GM19324 (cell line): ENCODE measurements around the gene HCFC1R1.
"Not testable (repeated sequence)": the region's sequence is repeated elsewhere in the genome, so short reads cannot be mapped to it uniquely, and the experiment has no call there.

Source experiments
- ATAC-seq: cut with Tn5 transposase; IDR thresholded peaks from one replicate; pipeline ENCODE4 v1.9.1; 2021; ENCODE audit warnings: mild to moderate bottlenecking, moderate library complexity; ENCODE audit not compliant: unreplicated experiment, low FRiP score

HCFC1R1 gene

GRCh38 chr16:3023669-3024478 is at the start of gene HCFC1R1, which contains the start of gene THOC6:
HCFC1R1 (minus strand) TSS chr16:3023942; CDS start chr16:3023941, 1 bp downstream.
THOC6 (plus strand) TSS chr16:3024035; CDS start chr16:3024327, 292 bp downstream.
- peak; percentile 71 for ATAC-seq

DNA sequence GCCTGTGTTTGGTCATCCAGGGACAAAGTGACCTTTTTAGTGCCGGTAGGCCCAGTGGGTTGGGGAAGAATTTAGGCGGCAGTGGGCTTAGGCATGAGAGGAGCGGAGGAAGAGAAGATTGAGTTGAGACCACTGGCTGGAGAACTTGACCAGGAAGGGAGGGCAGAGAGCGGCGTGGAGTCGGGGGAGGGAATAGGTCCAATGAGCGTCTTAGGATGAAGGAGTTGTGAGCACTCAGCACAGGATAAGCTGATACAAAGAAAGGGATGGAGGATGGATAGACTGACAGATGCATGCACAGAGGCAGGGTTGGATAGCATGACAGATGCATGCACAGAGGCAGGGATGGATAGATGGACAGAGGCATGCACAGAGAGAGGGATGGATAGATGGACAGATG is 49.7 kb upstream of the HCFC1R1 start:
- no peak for ATAC-seq

DNA sequence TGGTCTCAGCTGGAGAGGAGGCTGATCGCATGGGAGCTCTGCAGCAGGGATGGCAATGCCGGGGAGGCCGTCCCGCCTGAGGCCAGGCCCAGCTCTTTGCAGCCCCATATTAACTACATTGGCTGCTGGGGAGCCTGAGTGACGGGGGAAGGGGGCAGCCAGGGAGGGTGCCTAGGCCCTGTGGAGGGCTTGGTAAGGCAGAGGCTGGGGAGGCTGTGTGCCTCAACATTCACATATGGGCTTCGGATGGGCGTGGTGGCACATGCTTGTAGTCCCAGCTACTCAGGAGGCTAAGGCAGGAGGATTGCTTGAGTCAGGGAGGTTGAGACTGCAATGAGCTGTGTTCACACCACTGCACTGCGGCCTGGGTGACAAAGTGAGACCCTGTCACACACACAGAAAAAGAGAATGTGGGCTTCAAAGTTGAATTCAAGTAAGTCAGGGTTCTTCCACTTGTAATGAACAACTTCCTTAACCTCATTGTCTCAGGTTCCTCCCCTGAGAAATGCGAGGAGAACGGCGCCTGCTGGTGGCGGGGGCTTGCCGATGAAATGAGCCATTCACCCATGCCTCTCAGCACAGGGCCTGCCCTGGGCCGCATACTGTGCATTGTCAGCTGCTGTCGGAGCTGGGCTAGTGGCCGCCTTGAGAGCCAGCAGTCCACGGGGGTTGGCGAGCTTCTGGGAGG is 49.0 kb upstream of the HCFC1R1 start:
- ATAC-seq: not testable (repeated sequence)

DNA sequence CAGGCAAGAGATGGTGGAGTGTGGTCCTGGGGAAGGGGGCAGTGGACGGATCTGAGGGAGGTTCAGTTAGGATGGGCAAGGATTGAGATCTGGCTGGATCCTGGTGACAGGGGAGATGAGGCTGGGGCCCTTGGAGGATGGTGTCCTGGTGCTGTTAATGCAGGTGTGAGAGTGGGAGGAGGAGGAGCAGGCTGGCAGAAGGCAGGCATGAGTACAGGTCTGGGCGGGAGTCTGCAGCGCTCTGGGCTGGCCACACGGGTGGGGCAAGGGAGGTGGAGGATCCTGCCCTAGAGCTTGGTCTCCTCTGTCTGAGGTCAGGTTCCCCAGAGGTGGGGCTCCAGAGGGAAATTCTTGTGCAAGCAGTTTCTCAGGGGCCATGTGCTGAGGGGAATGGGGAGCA is 48.4 kb upstream of the HCFC1R1 start:
- not testable (repeated sequence) for ATAC-seq

GRCh38 chr16:3071655-3072054 is 47.9 kb upstream of the HCFC1R1 start:
- no peak for ATAC-seq

DNA sequence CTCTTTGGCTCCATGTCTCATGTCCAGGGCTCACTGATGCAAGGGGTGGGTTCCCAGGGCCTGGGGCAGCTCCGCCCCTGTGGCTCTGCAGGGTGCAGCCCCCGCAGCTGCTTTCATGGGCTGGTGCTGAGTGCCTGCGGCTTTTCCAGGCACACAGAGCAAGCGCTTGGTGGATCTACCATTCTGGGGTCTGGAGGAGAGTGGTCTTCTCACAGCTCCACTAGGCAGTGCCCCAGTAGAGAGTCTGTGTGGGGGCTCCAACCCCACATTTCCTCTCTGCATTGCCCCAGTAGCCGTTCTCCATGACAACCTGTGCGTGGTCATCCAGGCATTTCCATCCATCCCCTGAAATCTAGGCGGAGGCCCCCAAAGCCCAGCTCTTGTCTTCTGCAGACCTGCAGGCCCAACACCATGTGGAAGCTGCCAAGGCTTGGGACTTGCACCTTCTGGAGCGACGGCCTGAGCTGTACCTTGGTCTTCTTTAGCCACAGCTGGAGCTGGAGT is 46.9 kb upstream of the HCFC1R1 start:
- no peak for ATAC-seq

GRCh38 chr16:3069146-3069545 is 45.4 kb upstream of the HCFC1R1 start:
- ATAC-seq: not testable (repeated sequence)

GRCh38 chr16:3068487-3068886 is 44.7 kb upstream of the HCFC1R1 start:
- no peak for ATAC-seq

DNA sequence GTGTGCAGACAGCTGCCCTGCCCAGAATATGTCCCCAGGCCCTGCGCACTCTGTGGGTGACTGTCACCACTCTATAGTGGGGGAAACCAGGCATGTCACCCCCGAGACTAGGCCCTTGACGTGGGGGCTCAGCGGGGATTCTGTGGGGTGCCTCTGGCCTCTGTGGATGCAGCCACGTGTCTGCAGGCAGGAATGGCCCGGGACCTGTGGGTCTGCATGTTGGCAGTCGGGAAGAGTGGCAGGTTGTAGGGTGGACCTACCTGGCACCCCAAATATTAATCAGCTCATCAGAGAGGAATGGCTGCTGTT is 42.7 kb upstream of the HCFC1R1 start:
- no peak for ATAC-seq

DNA sequence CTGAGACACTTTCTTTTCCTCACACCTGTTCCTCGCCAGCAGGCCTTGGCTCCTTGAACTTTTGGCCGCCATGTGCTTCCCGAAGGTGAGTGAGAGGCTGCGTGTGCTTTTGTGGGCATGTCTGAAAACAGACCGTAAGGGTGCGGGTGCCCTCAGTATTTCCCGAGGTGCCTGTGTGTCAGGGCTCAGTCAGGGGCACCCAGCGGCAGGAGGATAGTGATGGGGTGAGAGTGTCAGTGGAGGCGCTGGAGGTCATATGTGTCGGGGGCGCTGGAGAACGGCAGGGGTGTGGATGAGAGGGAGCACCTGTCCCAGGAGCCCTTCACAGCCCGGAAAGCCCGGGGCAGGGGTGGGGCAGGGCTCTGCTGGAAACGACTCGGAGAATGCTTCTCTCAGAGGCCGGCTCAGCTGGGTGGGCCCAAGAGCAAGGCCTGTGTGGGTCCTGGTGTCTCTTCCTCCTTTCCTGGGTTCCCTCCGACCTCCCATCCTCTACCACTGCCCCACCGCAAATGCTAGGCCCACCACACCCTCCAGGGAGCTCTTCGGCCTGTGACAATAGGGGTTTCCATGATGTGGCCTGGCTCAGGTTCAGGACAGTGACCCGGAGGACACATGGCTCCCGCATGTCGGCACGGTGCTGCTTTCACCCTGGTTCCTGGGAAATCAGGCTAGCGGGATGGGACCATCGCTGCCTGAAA is 42.1 kb upstream of the HCFC1R1 start:
- no peak for ATAC-seq

- no peak for ATAC-seq
Observed at GRCh38 chr16:3065069-3065741, 41.5 kb upstream of the HCFC1R1 start, which contains the start of gene IL32. IL32 (plus strand) TSS chr16:3065640; CDS start chr16:3065812, 172 bp downstream.

- ATAC-seq: no peak
Observed at GRCh38 chr16:3063625-3064386, 40.1 kb upstream of the HCFC1R1 start.

DNA sequence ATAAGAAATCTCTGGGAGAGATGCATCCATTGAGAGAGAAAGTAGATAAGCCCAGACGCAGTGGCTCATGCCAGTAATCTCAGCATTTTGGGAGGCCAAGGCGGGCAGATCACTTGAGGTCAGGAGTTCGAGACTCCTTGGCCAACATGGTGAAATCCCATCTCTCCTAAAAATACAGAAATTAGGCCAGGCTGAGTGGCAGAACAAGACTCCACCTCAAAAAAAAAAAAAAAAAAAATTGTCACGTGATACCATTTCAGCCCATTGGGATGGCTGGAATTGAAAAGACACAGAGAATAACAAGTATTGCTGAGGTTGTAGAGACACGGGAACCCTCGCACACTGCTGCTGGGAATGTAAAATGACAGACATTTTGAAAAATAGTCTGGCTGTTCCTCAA is 38.8 kb upstream of the HCFC1R1 start:
- ATAC-seq: no peak

DNA sequence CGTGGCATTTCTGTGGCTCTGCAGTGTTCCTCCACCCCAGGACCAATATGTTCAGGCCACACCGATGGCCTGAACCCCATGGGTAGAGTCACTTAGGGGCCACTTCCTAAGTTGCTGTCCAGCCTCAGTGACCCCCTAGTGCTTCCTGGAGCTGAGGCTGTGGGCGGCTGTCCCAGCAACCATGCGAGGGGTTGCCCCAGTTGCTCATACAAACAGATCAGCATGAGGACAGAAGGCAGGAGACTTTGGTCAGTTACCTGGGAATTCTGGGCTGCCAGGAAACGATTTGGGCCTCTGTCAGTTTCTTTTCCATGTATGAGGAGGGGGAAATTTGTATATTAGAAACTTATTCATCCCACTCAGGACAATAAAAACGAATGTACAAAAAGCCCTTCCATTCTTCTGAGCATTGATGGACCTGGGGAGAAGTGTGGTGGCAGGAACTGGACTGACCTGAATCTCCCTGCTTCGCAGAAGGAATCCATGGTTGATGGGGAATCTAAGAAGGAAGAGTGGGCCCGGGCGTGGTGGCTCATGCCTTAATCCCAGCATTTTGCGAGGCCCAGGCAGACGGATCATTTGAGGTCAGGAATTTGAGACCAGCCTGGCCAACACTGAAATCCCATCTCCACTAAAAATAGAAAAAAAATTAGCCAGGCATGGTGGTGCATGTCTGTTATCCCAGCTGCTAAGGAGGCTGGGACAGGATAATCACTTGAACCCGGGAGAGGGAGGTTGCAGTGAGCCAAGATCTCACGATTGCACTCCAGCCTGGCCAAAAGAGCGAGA is 36.8 kb upstream of the HCFC1R1 start:
- ATAC-seq: no peak

GRCh38 chr16:3059723-3060242 is 36.0 kb upstream of the HCFC1R1 start:
- no peak for ATAC-seq

DNA sequence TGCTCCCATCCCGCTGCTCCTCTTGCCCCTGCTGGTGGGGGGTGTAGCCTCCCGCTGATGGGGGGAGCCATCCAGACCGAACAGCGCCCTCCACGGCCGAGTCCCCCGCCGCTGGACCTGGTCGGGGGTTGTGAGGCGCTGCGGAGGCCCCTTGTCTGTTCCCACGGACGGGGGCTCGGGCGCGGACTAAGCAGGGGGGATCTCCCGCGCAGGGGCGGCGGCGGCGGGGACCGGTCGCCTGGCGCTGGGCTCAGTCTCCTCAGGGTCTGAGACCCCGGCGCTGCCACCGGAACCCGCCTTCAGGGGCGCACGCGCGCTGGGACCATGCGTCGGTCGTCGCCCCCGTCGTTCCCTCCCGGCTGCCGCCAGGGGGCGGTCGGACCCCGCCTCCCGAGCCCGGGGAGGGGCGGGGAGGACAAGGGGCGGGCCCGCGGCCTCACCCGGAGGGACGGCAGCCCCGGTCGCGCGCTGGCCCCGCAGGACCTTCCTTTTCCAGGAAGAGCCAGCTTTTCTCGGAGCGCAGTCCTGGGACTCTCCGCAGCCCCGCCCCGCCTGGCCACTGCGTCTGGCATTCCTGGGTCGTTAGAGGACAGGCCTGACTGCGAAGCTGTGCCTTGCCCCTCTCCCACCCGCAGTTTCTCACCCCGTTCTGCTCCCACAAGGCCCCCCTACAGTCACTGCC is 35.4 kb upstream of the HCFC1R1 start:
- peak; percentile 86 for ATAC-seq

DNA sequence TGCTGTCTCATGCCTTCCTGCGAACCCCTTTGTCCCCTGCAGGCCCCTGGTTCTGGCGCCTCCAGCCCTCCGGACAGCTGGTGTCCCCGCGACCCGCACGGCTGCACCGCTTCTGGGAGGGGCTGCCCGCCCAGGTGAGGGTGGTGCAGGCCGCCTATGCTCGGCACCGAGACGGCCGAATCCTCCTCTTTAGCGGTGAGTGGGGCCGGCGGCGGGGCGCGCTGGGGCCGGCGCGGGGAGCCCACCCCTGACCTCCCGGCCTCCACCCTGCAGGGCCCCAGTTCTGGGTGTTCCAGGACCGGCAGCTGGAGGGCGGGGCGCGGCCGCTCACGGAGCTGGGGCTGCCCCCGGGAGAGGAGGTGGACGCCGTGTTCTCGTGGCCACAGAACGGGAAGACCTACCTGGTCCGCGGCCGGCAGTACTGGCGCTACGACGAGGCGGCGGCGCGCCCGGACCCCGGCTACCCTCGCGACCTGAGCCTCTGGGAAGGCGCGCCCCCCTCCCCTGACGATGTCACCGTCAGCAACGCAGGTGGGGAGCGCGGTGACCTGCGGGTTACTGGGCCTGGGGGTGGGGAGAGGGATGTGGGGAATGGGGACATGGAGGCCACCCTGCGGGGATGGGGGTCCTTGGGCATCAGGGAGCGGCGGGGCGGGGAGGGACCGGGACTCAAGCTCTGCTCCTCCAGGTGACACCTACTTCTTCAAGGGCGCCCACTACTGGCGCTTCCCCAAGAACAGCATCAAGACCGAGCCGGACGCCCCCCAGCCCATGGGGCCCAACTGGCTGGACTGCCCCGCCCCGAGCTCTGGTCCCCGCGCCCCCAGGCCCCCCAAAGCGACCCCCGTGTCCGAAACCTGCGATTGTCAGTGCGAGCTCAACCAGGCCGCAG is 34.6 kb upstream of the HCFC1R1 start:
- no peak for ATAC-seq
